Measurements from ENCODE around the gene ADAM19.

DNA sequence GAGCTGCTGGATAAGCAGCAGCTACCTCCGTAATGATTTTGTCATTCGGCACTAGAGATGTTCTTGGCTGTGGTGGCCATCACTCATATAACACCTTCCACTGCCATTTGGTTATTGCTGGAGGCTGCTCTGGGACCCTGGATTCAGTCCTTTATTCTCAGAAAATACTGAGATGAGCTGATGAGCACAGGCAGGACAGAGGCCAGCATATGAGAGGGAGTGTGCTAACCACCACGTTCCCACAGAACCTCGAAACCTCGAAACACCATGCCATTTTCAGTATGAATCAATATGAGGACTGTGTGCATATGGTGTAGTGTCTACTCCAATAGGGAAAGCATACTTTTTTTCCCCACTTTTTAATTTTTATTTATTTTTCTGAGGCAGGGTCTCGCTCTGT is 56.6 kb downstream of the ADAM19 start:
- TF ChIP-seq POLR2A (IDR thresholded peaks at IDR 0.05) = no peak
- TF ChIP-seq, protein P1, sequence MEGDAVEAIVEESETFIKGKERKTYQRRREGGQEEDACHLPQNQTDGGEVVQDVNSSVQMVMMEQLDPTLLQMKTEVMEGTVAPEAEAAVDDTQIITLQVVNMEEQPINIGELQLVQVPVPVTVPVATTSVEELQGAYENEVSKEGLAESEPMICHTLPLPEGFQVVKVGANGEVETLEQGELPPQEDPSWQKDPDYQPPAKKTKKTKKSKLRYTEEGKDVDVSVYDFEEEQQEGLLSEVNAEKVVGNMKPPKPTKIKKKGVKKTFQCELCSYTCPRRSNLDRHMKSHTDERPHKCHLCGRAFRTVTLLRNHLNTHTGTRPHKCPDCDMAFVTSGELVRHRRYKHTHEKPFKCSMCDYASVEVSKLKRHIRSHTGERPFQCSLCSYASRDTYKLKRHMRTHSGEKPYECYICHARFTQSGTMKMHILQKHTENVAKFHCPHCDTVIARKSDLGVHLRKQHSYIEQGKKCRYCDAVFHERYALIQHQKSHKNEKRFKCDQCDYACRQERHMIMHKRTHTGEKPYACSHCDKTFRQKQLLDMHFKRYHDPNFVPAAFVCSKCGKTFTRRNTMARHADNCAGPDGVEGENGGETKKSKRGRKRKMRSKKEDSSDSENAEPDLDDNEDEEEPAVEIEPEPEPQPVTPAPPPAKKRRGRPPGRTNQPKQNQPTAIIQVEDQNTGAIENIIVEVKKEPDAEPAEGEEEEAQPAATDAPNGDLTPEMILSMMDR (IDR thresholded peaks at IDR 0.05) = no peak
